CD4-positive, alpha-beta T cell treated with Interleukin-4 for 4 hours (primary cell): Measurements from ENCODE around the gene ARMH1.
A peak's percentile ranks its signal among the peaks of the same experiment; 100 is the strongest.

ENCODE experiments used
- DNase-seq: peaks from one replicate; pipeline ENCODE4 v3.0.0-alpha.2; 2020

Gene ARMH1

DNA sequence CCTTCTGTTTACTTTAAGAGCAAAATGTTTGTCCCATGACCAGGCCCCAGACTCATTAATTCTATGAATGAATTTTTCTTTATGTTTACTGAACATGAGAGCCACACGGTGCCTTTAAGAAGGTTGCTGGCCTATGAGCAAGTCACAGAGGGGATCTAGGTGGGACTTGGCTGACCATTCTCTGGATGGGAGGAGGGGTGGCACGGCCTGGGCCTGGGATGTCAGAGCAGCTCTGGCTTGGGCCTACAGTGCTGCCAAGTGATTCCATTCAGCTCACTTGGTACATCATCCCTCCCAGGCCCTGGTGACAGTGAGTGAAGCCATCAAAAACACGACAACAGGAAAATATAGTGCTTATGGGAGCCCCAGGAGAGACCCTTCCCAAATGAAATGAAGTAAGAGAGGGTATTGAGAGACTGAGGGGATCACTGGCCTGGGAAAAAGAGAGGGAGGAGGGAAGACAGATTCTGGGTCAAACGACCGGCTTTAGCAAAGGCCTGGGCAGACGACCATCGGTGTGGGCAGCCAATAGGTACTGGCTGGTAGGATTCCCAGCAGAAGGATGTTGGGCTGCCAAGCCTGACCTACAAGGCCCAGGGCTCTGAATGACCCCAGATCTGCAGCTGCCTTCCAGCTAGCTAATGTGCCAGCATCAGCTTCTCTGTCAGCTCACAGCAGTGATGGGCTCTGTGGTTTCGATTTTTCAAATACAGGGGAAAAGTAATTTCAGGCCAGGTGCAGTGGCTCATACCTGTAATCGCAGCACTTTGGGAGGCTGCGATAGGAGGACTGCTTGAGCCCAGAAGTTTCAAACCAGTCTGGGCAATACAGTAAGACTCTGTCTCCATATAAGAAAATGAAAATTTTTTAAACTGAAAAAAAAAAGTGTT lies 3.5 kb upstream of the ARMH1 start:
- no peak for DNase-seq

- peak; percentile 22 for DNase-seq
These were observed 2.1 kb upstream of the ARMH1 start for GRCh38 chr1:44672254-44672955.

DNA sequence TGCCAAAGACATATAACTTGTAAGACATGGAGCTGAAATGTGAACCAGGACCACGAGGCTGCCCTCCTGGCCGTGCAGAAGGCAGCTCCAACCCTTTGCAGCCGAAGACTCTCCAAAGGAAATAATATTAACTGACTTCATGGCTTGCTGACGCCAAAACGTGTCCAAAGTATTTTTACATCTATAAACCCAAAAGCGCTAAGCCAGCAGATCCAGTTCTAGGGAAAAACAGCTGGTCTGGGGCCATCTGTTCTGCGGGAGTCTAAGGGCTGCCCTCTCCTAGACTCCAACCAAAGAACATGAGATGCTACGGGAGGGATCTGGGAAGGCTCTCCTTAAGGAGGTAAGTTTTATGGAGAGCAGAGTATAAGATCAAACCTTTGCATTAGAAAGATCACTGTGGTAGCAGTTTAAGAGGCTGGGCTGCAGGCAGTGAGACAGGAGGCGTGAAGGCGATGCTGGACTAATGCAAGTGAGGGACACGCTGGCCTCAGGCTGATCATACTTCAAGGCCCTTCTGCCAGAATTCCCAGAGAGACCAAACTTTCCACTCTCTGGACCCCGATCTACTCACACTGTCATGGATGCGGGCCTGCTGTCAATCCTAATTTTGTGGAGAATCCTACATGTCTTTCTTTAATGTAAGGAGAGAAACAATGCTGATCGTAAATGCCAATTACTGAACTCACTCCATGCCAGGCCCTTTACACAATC lies 1.4 kb upstream of the ARMH1 start:
- no peak for DNase-seq

DNA sequence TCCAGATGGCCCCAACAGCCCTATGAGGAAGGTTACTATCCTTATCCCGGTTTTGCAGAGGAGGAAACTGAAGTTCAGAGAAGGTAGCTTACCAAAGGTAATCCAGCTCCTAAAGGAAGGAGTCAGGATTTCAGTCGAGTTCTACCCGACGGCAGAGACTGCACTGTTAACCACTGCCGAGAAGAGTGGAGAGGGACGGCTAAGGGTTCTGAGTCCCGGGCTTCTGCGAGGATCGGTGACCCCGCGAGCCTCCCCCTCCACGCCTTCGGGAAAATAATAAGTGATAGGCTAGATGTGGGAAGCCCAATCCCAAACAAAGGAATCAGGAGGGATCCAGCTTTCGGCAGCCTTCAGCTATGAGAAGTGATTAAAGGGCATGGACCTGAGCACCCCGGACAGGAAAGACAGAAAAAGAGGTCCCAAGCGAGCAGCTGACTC lies 820 bp upstream of the ARMH1 start:
- DNase-seq: no peak

DNA sequence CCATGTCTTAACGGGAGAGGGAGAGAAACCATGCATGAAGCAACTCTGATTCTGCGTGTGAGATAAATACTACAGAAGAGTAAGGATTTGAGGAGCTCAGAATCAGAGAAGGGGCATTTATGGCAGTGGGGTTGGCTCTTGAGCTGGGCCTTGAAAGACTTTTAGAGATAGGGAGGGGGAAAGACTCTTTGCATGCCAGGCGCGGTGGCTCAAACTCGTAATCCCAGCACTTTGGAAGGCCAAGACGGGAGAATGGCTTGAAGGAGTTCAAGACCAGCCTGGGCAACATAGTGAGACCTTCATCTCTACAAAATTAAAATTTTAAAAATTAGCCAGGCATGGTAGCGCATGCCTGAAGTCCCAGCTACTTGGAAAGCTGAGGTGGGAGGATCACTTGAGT lies 672 bp downstream of the ARMH1 start:
- no peak for DNase-seq

GRCh38 chr1:44676484-44677200 lies 2.1 kb downstream of the ARMH1 start:
- peak; percentile 11 for DNase-seq

- peak; percentile 32 for DNase-seq
These were observed 2.8 kb downstream of the ARMH1 start for GRCh38 chr1:44677201-44677766.

GRCh38 chr1:44678120-44678519 lies 3.6 kb downstream of the ARMH1 start:
- no peak for DNase-seq

DNA sequence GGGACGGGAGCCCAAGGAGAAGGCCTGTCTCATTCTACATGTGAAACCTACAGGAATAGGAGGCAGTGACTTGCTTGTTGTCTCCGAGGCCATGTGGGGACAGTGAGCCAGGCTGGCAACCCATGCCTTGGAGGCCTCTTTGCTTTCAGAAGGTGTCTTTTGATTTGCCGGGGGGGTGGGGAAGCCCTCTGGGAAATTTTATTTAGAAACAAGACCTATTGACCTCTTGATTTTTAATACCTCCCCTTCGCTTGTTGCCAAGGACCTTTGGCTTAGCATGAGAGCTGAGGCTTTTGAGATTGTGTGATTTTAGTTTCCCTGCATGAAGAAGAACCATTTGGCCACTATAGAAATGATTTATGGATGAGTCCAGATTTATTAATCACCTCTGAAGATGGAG lies 4.1 kb downstream of the ARMH1 start:
- no peak for DNase-seq

DNA sequence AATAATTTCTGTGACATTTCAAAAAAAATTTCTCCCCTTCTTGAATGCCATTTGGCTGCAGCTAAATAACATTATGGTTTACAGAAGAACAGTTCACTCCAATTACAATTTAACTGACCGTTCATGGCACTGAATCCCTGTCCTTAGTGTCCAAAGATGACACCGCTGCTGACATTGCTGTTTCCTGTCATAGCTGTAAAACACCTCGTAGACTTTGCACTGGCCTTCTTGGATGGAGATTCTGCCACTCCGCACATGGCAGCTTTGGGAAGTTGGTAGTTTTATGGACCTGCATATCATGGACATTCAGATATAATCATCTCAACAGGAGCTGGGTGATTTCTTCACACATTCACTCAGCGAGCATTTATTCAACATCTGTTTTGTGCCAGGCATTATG lies 5.0 kb downstream of the ARMH1 start:
- DNase-seq: no peak

- DNase-seq: no peak
These were observed 7.7 kb downstream of the ARMH1 start for GRCh38 chr1:44681905-44682882.

GRCh38 chr1:44682883-44683265 lies 8.4 kb downstream of the ARMH1 start:
- no peak for DNase-seq

GRCh38 chr1:44684525-44684924 lies 10.0 kb downstream of the ARMH1 start:
- no peak for DNase-seq

GRCh38 chr1:44685218-44685617 lies 10.7 kb downstream of the ARMH1 start:
- no peak for DNase-seq

- DNase-seq: no peak
These were observed 11.4 kb downstream of the ARMH1 start for GRCh38 chr1:44685881-44686280.

- no peak for DNase-seq
These were observed 14.4 kb downstream of the ARMH1 start for GRCh38 chr1:44688760-44689446.

GRCh38 chr1:44689447-44689765 lies 14.9 kb downstream of the ARMH1 start:
- no peak for DNase-seq

GRCh38 chr1:44693159-44693558 lies 18.6 kb downstream of the ARMH1 start:
- no peak for DNase-seq

- DNase-seq: no peak
These were observed 19.4 kb downstream of the ARMH1 start for GRCh38 chr1:44693900-44694299.

GRCh38 chr1:44694863-44695478 lies 20.5 kb downstream of the ARMH1 start:
- DNase-seq: no peak
